GM21717 (cell line): ENCODE data around the gene HMGB1.

Experiments used
- ATAC-seq: cut with Tn5 transposase; IDR thresholded peaks from one replicate; pipeline ENCODE4 v1.9.1; 2021; ENCODE audit warnings: mild to moderate bottlenecking, moderate library complexity; ENCODE audit not compliant: unreplicated experiment

The HMGB1 gene

DNA sequence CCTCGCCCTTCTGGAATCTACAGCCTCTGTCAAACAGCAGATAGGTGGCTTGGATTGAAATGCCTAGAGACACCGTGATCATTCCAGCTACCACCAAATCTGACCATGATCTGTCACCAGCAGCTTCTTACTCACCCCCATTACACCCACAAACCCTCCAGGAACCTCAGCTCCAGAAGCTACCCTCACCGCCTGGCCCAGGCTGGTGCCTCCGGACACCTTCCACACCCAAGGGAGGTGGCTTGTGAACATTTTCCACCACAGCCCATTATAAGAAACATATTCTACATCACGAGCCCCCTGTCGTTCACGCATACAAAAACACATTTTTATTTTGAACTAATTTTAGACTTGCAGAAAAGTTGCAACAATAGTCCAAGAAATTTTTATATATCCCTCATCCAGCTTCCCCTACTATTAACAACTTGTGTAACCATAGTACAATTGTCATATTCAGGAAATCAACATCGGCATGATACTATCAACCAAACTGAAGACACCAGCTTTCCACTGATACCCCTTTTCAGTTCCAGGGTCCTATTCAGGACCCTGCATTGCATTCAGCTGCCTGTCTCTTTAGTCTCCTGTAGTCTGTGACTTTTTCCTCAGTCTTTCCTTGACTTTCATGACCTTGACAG lies 58.8 kb downstream of the HMGB1 start:
- no peak for ATAC-seq
